Esophagus muscularis mucosa (tissue), 4 donors: ENCODE measurements around the gene ATP2B2.

Source experiments
- EP300 ChIP-seq: sonication (generic); formaldehyde crosslinking; IDR thresholded peaks from one replicate; pipeline ENCODE4 v1.6.1; 2017; ENCODE audit warnings: antibody characterized with exemption
- POLR2A ChIP-seq: fragments of 450-650 bp; IDR thresholded peaks from one replicate; pipeline ENCODE4 v1.6.1; 2017; ENCODE audit warnings: antibody characterized with exemption, moderate library complexity, mild to moderate bottlenecking, low read depth
- POLR2AphosphoS5 ChIP-seq, 2 donors: sonication (generic); formaldehyde crosslinking; IDR thresholded peaks; one replicate each; pipeline ENCODE4 v1.6.1; 2017; ENCODE audit warnings: antibody characterized with exemption in 2 of 2
- TF ChIP-seq, protein P1 (sequence below), 3 experiments: fragments of 200-600 bp in 2 of 3; fragments of 450-650 bp in 1 of 3; sonication (generic) in 2 of 3; IDR thresholded peaks; one replicate each; pipeline ENCODE4 v1.5.1; 2017 to 2019; ENCODE audit warnings: antibody characterized with exemption in 3 of 3, mild to moderate bottlenecking in 2 of 3, moderate library complexity in 1 of 3

DNA sequence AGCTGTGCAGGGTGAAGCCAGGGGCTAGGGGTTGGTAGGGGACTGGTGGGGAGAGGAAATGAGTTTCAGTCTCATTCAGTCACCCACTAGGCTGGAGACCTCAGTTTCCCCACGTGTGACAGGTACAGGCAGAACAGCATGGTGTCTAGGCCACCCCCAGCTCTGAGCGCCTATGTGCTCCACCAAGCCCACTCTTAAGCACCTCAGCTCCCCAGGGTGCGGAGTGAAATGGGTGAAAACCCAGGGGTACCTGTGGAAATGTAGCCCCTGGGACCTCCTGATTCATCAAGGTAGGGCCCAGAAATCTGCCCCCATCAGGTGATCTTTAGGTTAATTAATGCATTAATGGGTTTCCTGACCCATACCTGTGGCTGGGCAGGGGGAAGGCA, 3.7 kb downstream of the ATP2B2 start:
- TF ChIP-seq, protein P1, sequence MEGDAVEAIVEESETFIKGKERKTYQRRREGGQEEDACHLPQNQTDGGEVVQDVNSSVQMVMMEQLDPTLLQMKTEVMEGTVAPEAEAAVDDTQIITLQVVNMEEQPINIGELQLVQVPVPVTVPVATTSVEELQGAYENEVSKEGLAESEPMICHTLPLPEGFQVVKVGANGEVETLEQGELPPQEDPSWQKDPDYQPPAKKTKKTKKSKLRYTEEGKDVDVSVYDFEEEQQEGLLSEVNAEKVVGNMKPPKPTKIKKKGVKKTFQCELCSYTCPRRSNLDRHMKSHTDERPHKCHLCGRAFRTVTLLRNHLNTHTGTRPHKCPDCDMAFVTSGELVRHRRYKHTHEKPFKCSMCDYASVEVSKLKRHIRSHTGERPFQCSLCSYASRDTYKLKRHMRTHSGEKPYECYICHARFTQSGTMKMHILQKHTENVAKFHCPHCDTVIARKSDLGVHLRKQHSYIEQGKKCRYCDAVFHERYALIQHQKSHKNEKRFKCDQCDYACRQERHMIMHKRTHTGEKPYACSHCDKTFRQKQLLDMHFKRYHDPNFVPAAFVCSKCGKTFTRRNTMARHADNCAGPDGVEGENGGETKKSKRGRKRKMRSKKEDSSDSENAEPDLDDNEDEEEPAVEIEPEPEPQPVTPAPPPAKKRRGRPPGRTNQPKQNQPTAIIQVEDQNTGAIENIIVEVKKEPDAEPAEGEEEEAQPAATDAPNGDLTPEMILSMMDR (IDR thresholded peaks at IDR 0.05) = no peak
- TF ChIP-seq EP300 (no peak), POLR2A (no peak), POLR2AphosphoS5 (IDR thresholded peaks at IDR 0.05) (no peak)
